ENCODE results near the gene SMARCC1. TPM values are rescaled to one million over a fixed set of nuclear protein-coding genes. Genes with fewer than 3 reads are reported as not detected.

Gene SMARCC1
- total and polyA plus RNA-seq, 2 of the 4 experiments (the other 2 are of a cell fraction) = 18.6 to 39.6 TPM

DNA sequence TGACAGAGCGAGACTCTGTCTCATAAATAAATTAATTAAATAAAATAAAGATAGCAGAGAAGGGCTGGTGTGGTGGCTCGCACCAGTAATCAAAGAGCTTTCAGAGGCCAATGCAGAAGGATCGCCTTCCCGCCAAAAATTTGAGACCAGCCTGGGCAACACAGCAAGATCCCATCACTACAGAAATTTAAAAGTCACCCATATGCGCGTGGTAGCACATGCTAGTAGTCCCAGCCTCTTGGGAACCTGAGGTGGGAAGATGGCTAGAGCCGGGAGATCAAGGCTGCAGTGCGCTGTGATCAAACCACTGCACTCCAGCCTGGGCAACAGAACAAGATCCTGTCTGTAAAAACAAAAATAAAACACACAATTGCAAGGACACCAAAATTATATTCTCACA is 9.6 kb downstream of the SMARCC1 start:
- dilution Hi-C loops (cut with HindIII; ENCODE audit: low sequenced_read_pairs, unreplicated experiment) (no loop called here), in situ Hi-C loops (cut with MboI; ENCODE audit: low sequenced_read_pairs) (no loop called here), intact Hi-C loops (cut with micrococcal nuclease) (loop anchor here (10.0 kb wide), 1 partner anchor 57 kb away; no protein-coding TSS in a partner anchor)
- ChIA-PET CTCF (interaction anchor here (0.6 kb wide), 1 partner anchor 242 kb away, joined by 3 read pairs; no protein-coding TSS in a partner anchor), POLR2A (ENCODE audit: unreplicated experiment) (no interaction called here)
- peaks cover 0 to 64% of the 10 kb centered on the region in 2 experiments; a peak in 3 of 4 replicates for H3K79me1 ChIP-seq (ENCODE audit: low read depth in 1 of 2, low read length in 2 of 2)
- DNase-seq = no peak
- H3K9me3 ChIP-seq (ENCODE audit: control insufficient read depth, insufficient read depth, low read length) = no peaks in the 10 kb centered on the region
- peaks cover 54% of the 10 kb centered on the region for H4K20me1 ChIP-seq (ENCODE audit: insufficient read depth, low read length)
- no peak overlapping the region for H2BK5ac ChIP-seq (ENCODE audit: low read depth, low read length, poor library complexity, severe bottlenecking)
- no peak overlapping the region for H3K4me3 ChIP-seq (ENCODE audit: insufficient read depth, low read depth, low read length)
- H2BK120ac ChIP-seq (ENCODE audit: low read depth, low read length) = no peak overlapping the region
- H4K8ac ChIP-seq (ENCODE audit: low read depth in 2 of 2, low read length in 2 of 2) = no peak overlapping the region
- no peak overlapping the region for H3K4ac ChIP-seq (ENCODE audit: low read depth, low read length)
- TF ChIP-seq SMC3 (IDR thresholded peaks at IDR 0.05; ENCODE audit: low read depth, low read length) (no peak), POLR2A (IDR thresholded peaks at IDR 0.05; ENCODE audit: low read depth, low read length) (no peak), NFE2L2 (IDR thresholded peaks at IDR 0.05; ENCODE audit: low read depth, low read length) (no peak), BHLHE40 (IDR thresholded peaks at IDR 0.05; ENCODE audit: low read depth, low read length) (no peak), RFX5 (IDR thresholded peaks at IDR 0.05; ENCODE audit: low read depth, low read length) (no peak), ELK1 (IDR thresholded peaks at IDR 0.05; ENCODE audit: borderline replicate concordance, low read depth, low read length) (no peak), CHD1 (IDR thresholded peaks at IDR 0.05; ENCODE audit: low read depth, low read length) (no peak), MAZ (IDR thresholded peaks at IDR 0.05; ENCODE audit: borderline replicate concordance, low read depth, low read length) (no peak), MAFK (IDR thresholded peaks at IDR 0.05; ENCODE audit: low read depth, low read length) (no peak), MXI1 (IDR thresholded peaks at IDR 0.05; ENCODE audit: borderline replicate concordance, low read depth, low read length) (no peak), FOS (IDR thresholded peaks at IDR 0.05; ENCODE audit: low read depth, low read length) (no peak), CEBPB (IDR thresholded peaks at IDR 0.05; ENCODE audit: low read depth, low read length) (no peak), USF2 (IDR thresholded peaks at IDR 0.05; ENCODE audit: low read depth, low read length) (no peak), RCOR1 (IDR thresholded peaks at IDR 0.05; ENCODE audit: insufficient replicate concordance, low read length) (no peak), CTCF (conservative IDR thresholded peaks at IDR 0.05; ENCODE audit: low read depth, low read length) (no peak), RAD21 (IDR thresholded peaks at IDR 0.05; ENCODE audit: low read length) (no peak)
- H4K91ac ChIP-seq (ENCODE audit: insufficient read depth, low read depth, low read length) = no peak overlapping the region
- peaks cover 17% of the 10 kb centered on the region for H3K36me3 ChIP-seq (ENCODE audit: control insufficient read depth, insufficient read depth, low read length)
- no peaks in the 10 kb centered on the region; the same call in 1 of the 2 replicates for H3K9me1 ChIP-seq (ENCODE audit: insufficient read depth, low read length)
- no peak overlapping the region for H2AK5ac ChIP-seq (ENCODE audit: low read depth, low read length)
- no peak overlapping the region for H3K56ac ChIP-seq (ENCODE audit: extremely low read depth, insufficient read depth, low read length)
- H3K9ac ChIP-seq (ENCODE audit: low read depth, low read length) = no peak overlapping the region
- no peak overlapping the region for H3K14ac ChIP-seq (replicated peaks; ENCODE audit: low read depth, low read length)
- no peak overlapping the region for H2AFZ ChIP-seq (replicated peaks; ENCODE audit: low read length, poor library complexity)
- no peaks in the 10 kb centered on the region for H3K4me1 ChIP-seq (ENCODE audit: control insufficient read depth, insufficient read depth, low read length)
- H3K23ac ChIP-seq (ENCODE audit: low read depth, low read length) = no peak overlapping the region
- H4K5ac ChIP-seq (ENCODE audit: low read depth, low read length) = no peak overlapping the region
- BruUV-seq (replicated peaks) = no TSS peak
- H3K27ac ChIP-seq (ENCODE audit: insufficient read depth, low read length) = no peak overlapping the region
- no peak overlapping the region for H2BK15ac ChIP-seq (ENCODE audit: low read depth, low read length)
- H3K4me2 ChIP-seq (ENCODE audit: low read depth, low read length) = no peak overlapping the region
- ATAC-seq (ENCODE audit: low read depth) = no peak
- no peak overlapping the region for H2BK20ac ChIP-seq (ENCODE audit: low read depth, low read length)
- WGBS, 2 experiments (ENCODE audit: extremely low coverage in 2 of 2, insufficient read length in 1 of 2) = no CpG with 5 or more reads among the region's 8 CpGs
- no peaks in the 10 kb centered on the region for H3K27me3 ChIP-seq (ENCODE audit: control insufficient read depth, insufficient read depth, low read length)
- no peak overlapping the region for H3K18ac ChIP-seq (ENCODE audit: low read depth, low read length)
- no peak overlapping the region for H2AK9ac ChIP-seq (replicated peaks; ENCODE audit: low read depth, low read length, poor library complexity)
